WTC11 (cell line): ENCODE data around the gene GDI1. TPM values are rescaled to one million over a fixed set of nuclear protein-coding genes. Genes with fewer than 3 reads are reported as not detected.

Experiments
- ATAC-seq: fragments of 200-7000 bp; cut with Tn5 transposase; 2 replicates; pipeline ENCODE4 v1.10.0; 2021; ENCODE audit warnings: mild to moderate bottlenecking, moderate library complexity
- CTCF ChIA-PET: fragments of 300-600 bp; sonication (Branson Sonifier 250); formaldehyde crosslinking; loops from one replicate; lab custom pipeline; 2021; ENCODE audit warnings: antibody characterized with exemption; lab: Charles Lee
- POLR2A ChIA-PET: fragments of 350-600 bp; sonication (Branson Sonifier 250); formaldehyde crosslinking; loops from one replicate; lab custom pipeline; 2021; ENCODE audit warnings: antibody characterized with exemption; lab: Charles Lee
- DNase-seq: peaks from one replicate; pipeline ENCODE4 v3.0.0; 2021; ENCODE audit warnings: low spot score
- H3K27ac Mint-ChIP-seq: 2 replicates; pipeline ENCODE4 v1.8.0; 2021; ENCODE audit warnings: mixed read lengths
- H3K27me3 Mint-ChIP-seq: 2 replicates; pipeline ENCODE4 v1.8.0; 2021; ENCODE audit warnings: low read depth, mild to moderate bottlenecking, moderate library complexity, mixed read lengths
- H3K36me3 Mint-ChIP-seq: 2 replicates; pipeline ENCODE4 v1.8.0; 2021; ENCODE audit warnings: mixed read lengths
- H3K4me1 Mint-ChIP-seq: 2 replicates; pipeline ENCODE4 v1.8.0; 2022; ENCODE audit warnings: mixed read lengths
- H3K4me3 Mint-ChIP-seq: 2 replicates; pipeline ENCODE4 v1.8.0; 2021; ENCODE audit warnings: mild to moderate bottlenecking, moderate library complexity, mixed read lengths
- H3K9me3 Mint-ChIP-seq: 2 replicates; pipeline ENCODE4 v1.8.0; 2021; ENCODE audit warnings: mixed read lengths
- CREB1 ChIP-seq: sonication (generic); formaldehyde crosslinking; IDR thresholded peaks from 2 replicates; pipeline ENCODE4 v1.8.0; 2023; ENCODE audit warnings: mild to moderate bottlenecking, missing genetic modification reagents
- FOXJ3 ChIP-seq: sonication (generic); formaldehyde crosslinking; IDR thresholded peaks from 2 replicates; pipeline ENCODE4 v1.9.0; 2021; ENCODE audit warnings: missing genetic modification reagents, mild to moderate bottlenecking, borderline replicate concordance
- GABPB1 ChIP-seq: sonication (generic); formaldehyde crosslinking; IDR thresholded peaks from 2 replicates; pipeline ENCODE4 v1.8.1; 2023; ENCODE audit warnings: mild to moderate bottlenecking, missing genetic modification reagents
- MXD4 ChIP-seq: fragments of 250-450 bp; sonication (Bioruptor Pico); IDR thresholded peaks from 2 replicates; pipeline ENCODE4 v1.8.0; 2021; ENCODE audit warnings: mild to moderate bottlenecking, moderate library complexity, borderline replicate concordance
- SOX15 ChIP-seq: fragments of 250-450 bp; sonication (Bioruptor Pico); IDR thresholded peaks from 2 replicates; pipeline ENCODE4 v1.9.0; 2021; ENCODE audit warnings: mild to moderate bottlenecking
- TEAD1 ChIP-seq: sonication (generic); formaldehyde crosslinking; IDR thresholded peaks from 2 replicates; pipeline ENCODE4 v1.8.0; 2022; ENCODE audit warnings: mild to moderate bottlenecking, missing genetic modification reagents
- TEAD4 ChIP-seq: sonication (generic); formaldehyde crosslinking; IDR thresholded peaks from 2 replicates; pipeline ENCODE4 v1.8.0; 2022; ENCODE audit warnings: mild to moderate bottlenecking, missing genetic modification reagents
- ZNF138 ChIP-seq: sonication (generic); formaldehyde crosslinking; conservative IDR thresholded peaks from 2 replicates; pipeline ENCODE4 v1.8.1; 2022; ENCODE audit warnings: mild to moderate bottlenecking, moderate library complexity, missing genetic modification reagents
- ZNF396 ChIP-seq: fragments of 250-450 bp; sonication (Bioruptor Pico); IDR thresholded peaks from 2 replicates; pipeline ENCODE4 v1.8.0; 2021; ENCODE audit warnings: mild to moderate bottlenecking, moderate library complexity, borderline replicate concordance
- total RNA-seq: library from RNA; stranded (reverse); gene quantifications from 3 replicates; pipeline ENCODE4 v1.2.3, GENCODE V29; 2021
- TF ChIP-seq, protein P1 (sequence below): sonication (generic); formaldehyde crosslinking; IDR thresholded peaks from 2 replicates; pipeline ENCODE4 v1.8.0; 2023; ENCODE audit warnings: missing genetic modification reagents, mild to moderate bottlenecking, borderline replicate concordance
- TF ChIP-seq, protein P2 (sequence below): fragments of 250-450 bp; sonication (Bioruptor Pico); IDR thresholded peaks from 2 replicates; pipeline ENCODE4 v1.9.0; 2021; ENCODE audit warnings: mild to moderate bottlenecking
- TF ChIP-seq, protein P3 (sequence below): fragments of 250-450 bp; sonication (Bioruptor Pico); IDR thresholded peaks from 2 replicates; pipeline ENCODE4 v1.8.0; 2021; ENCODE audit warnings: mild to moderate bottlenecking
- TF ChIP-seq, protein P4 (sequence below): sonication (generic); formaldehyde crosslinking; IDR thresholded peaks from 2 replicates; pipeline ENCODE4 v1.8.0; 2022; ENCODE audit warnings: mild to moderate bottlenecking, missing genetic modification reagents
- TF ChIP-seq, protein P5 (sequence below): sonication (generic); formaldehyde crosslinking; conservative IDR thresholded peaks from 2 replicates; pipeline ENCODE4 v1.8.1; 2022; ENCODE audit warnings: mild to moderate bottlenecking, missing genetic modification reagents
- TF ChIP-seq, protein P6 (sequence below): sonication (generic); formaldehyde crosslinking; IDR thresholded peaks from 2 replicates; pipeline ENCODE4 v1.8.0; 2023; ENCODE audit warnings: mild to moderate bottlenecking, missing genetic modification reagents
- TF ChIP-seq, protein P7 (sequence below): sonication (generic); formaldehyde crosslinking; IDR thresholded peaks from 2 replicates; pipeline ENCODE4 v1.8.1; 2022; ENCODE audit warnings: mild to moderate bottlenecking, moderate library complexity, missing genetic modification reagents
- TF ChIP-seq, protein P8 (sequence below): sonication (generic); formaldehyde crosslinking; IDR thresholded peaks from 2 replicates; pipeline ENCODE4 v1.8.1; 2023; ENCODE audit warnings: mild to moderate bottlenecking, missing genetic modification reagents

Gene GDI1
- total RNA-seq, 1 experiment from 2014 or later, result 108 TPM

DNA sequence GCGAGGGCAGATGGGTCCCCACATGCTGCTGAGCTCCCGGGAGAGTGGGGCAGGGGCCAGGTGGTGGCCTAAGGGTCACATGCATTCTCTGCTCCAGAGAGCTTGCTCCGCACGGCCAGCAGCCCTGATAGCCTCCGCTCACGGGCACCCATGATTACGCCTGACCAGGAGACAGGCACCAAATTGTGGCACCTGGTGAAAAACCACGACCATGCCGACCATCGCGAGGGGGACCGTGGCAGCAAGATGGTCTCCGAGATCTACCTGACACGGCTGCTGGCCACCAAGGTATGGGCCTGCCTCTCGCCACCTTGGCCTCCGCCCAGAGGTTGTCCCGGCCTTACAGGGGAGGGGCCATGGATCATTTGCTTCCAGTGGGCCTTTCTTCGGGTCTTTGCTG, 32.9 kb downstream of the GDI1 start:
- Mint-ChIP-seq H3K27ac (no peak overlapping the region), H3K36me3 (0 out of 2 replicates have a peak, but pooled peaks cover 2% of the 10 kb centered on the region), H3K27me3 (no peaks in the 10 kb centered on the region), H3K4me1 (no peaks in the 10 kb centered on the region), H3K9me3 (no peaks in the 10 kb centered on the region), H3K4me3 (no peak overlapping the region)
- no peak for DNase-seq
- no peak for ATAC-seq
- TF ChIP-seq, protein P1, sequence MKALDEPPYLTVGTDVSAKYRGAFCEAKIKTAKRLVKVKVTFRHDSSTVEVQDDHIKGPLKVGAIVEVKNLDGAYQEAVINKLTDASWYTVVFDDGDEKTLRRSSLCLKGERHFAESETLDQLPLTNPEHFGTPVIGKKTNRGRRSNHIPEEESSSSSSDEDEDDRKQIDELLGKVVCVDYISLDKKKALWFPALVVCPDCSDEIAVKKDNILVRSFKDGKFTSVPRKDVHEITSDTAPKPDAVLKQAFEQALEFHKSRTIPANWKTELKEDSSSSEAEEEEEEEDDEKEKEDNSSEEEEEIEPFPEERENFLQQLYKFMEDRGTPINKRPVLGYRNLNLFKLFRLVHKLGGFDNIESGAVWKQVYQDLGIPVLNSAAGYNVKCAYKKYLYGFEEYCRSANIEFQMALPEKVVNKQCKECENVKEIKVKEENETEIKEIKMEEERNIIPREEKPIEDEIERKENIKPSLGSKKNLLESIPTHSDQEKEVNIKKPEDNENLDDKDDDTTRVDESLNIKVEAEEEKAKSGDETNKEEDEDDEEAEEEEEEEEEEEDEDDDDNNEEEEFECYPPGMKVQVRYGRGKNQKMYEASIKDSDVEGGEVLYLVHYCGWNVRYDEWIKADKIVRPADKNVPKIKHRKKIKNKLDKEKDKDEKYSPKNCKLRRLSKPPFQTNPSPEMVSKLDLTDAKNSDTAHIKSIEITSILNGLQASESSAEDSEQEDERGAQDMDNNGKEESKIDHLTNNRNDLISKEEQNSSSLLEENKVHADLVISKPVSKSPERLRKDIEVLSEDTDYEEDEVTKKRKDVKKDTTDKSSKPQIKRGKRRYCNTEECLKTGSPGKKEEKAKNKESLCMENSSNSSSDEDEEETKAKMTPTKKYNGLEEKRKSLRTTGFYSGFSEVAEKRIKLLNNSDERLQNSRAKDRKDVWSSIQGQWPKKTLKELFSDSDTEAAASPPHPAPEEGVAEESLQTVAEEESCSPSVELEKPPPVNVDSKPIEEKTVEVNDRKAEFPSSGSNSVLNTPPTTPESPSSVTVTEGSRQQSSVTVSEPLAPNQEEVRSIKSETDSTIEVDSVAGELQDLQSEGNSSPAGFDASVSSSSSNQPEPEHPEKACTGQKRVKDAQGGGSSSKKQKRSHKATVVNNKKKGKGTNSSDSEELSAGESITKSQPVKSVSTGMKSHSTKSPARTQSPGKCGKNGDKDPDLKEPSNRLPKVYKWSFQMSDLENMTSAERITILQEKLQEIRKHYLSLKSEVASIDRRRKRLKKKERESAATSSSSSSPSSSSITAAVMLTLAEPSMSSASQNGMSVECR (CRISPR knock-in tag), result no peak
- TF ChIP-seq GABPB1 (CRISPR knock-in tag) (no peak), TEAD4 (no peak), TEAD1 (CRISPR knock-in tag) (no peak), MXD4 (CRISPR knock-in tag) (no peak), ZNF138 (CRISPR knock-in tag) (no peak), ZNF396 (CRISPR knock-in tag) (no peak), CREB1 (CRISPR knock-in tag) (no peak), SOX15 (CRISPR knock-in tag) (no peak), FOXJ3 (CRISPR knock-in tag) (no peak)
- TF ChIP-seq, protein P2, sequence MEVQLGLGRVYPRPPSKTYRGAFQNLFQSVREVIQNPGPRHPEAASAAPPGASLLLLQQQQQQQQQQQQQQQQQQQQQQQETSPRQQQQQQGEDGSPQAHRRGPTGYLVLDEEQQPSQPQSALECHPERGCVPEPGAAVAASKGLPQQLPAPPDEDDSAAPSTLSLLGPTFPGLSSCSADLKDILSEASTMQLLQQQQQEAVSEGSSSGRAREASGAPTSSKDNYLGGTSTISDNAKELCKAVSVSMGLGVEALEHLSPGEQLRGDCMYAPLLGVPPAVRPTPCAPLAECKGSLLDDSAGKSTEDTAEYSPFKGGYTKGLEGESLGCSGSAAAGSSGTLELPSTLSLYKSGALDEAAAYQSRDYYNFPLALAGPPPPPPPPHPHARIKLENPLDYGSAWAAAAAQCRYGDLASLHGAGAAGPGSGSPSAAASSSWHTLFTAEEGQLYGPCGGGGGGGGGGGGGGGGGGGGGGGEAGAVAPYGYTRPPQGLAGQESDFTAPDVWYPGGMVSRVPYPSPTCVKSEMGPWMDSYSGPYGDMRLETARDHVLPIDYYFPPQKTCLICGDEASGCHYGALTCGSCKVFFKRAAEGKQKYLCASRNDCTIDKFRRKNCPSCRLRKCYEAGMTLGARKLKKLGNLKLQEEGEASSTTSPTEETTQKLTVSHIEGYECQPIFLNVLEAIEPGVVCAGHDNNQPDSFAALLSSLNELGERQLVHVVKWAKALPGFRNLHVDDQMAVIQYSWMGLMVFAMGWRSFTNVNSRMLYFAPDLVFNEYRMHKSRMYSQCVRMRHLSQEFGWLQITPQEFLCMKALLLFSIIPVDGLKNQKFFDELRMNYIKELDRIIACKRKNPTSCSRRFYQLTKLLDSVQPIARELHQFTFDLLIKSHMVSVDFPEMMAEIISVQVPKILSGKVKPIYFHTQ (CRISPR knock-in tag), result no peak
- TF ChIP-seq, protein P3, sequence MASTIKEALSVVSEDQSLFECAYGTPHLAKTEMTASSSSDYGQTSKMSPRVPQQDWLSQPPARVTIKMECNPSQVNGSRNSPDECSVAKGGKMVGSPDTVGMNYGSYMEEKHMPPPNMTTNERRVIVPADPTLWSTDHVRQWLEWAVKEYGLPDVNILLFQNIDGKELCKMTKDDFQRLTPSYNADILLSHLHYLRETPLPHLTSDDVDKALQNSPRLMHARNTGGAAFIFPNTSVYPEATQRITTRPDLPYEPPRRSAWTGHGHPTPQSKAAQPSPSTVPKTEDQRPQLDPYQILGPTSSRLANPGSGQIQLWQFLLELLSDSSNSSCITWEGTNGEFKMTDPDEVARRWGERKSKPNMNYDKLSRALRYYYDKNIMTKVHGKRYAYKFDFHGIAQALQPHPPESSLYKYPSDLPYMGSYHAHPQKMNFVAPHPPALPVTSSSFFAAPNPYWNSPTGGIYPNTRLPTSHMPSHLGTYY, result no peak
- TF ChIP-seq, protein P4, sequence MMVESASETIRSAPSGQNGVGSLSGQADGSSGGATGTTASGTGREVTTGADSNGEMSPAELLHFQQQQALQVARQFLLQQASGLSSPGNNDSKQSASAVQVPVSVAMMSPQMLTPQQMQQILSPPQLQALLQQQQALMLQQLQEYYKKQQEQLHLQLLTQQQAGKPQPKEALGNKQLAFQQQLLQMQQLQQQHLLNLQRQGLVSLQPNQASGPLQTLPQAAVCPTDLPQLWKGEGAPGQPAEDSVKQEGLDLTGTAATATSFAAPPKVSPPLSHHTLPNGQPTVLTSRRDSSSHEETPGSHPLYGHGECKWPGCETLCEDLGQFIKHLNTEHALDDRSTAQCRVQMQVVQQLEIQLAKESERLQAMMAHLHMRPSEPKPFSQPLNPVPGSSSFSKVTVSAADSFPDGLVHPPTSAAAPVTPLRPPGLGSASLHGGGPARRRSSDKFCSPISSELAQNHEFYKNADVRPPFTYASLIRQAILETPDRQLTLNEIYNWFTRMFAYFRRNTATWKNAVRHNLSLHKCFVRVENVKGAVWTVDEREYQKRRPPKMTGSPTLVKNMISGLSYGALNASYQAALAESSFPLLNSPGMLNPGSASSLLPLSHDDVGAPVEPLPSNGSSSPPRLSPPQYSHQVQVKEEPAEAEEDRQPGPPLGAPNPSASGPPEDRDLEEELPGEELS (CRISPR knock-in tag), result no peak
- TF ChIP-seq, protein P5, sequence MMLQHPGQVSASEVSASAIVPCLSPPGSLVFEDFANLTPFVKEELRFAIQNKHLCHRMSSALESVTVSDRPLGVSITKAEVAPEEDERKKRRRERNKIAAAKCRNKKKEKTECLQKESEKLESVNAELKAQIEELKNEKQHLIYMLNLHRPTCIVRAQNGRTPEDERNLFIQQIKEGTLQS (CRISPR knock-in tag), result no peak
- TF ChIP-seq, protein P6, sequence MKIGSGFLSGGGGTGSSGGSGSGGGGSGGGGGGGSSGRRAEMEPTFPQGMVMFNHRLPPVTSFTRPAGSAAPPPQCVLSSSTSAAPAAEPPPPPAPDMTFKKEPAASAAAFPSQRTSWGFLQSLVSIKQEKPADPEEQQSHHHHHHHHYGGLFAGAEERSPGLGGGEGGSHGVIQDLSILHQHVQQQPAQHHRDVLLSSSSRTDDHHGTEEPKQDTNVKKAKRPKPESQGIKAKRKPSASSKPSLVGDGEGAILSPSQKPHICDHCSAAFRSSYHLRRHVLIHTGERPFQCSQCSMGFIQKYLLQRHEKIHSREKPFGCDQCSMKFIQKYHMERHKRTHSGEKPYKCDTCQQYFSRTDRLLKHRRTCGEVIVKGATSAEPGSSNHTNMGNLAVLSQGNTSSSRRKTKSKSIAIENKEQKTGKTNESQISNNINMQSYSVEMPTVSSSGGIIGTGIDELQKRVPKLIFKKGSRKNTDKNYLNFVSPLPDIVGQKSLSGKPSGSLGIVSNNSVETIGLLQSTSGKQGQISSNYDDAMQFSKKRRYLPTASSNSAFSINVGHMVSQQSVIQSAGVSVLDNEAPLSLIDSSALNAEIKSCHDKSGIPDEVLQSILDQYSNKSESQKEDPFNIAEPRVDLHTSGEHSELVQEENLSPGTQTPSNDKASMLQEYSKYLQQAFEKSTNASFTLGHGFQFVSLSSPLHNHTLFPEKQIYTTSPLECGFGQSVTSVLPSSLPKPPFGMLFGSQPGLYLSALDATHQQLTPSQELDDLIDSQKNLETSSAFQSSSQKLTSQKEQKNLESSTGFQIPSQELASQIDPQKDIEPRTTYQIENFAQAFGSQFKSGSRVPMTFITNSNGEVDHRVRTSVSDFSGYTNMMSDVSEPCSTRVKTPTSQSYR (CRISPR knock-in tag), result no peak
- TF ChIP-seq, protein P7, sequence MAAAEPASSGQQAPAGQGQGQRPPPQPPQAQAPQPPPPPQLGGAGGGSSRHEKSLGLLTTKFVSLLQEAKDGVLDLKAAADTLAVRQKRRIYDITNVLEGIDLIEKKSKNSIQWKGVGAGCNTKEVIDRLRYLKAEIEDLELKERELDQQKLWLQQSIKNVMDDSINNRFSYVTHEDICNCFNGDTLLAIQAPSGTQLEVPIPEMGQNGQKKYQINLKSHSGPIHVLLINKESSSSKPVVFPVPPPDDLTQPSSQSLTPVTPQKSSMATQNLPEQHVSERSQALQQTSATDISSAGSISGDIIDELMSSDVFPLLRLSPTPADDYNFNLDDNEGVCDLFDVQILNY (CRISPR knock-in tag), result no peak
- TF ChIP-seq, protein P8, sequence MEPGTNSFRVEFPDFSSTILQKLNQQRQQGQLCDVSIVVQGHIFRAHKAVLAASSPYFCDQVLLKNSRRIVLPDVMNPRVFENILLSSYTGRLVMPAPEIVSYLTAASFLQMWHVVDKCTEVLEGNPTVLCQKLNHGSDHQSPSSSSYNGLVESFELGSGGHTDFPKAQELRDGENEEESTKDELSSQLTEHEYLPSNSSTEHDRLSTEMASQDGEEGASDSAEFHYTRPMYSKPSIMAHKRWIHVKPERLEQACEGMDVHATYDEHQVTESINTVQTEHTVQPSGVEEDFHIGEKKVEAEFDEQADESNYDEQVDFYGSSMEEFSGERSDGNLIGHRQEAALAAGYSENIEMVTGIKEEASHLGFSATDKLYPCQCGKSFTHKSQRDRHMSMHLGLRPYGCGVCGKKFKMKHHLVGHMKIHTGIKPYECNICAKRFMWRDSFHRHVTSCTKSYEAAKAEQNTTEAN, result no peak
- ChIA-PET CTCF (no interaction called here), POLR2A (no interaction called here)
